ENCODE results near the gene WDR5.

The WDR5 gene

DNA sequence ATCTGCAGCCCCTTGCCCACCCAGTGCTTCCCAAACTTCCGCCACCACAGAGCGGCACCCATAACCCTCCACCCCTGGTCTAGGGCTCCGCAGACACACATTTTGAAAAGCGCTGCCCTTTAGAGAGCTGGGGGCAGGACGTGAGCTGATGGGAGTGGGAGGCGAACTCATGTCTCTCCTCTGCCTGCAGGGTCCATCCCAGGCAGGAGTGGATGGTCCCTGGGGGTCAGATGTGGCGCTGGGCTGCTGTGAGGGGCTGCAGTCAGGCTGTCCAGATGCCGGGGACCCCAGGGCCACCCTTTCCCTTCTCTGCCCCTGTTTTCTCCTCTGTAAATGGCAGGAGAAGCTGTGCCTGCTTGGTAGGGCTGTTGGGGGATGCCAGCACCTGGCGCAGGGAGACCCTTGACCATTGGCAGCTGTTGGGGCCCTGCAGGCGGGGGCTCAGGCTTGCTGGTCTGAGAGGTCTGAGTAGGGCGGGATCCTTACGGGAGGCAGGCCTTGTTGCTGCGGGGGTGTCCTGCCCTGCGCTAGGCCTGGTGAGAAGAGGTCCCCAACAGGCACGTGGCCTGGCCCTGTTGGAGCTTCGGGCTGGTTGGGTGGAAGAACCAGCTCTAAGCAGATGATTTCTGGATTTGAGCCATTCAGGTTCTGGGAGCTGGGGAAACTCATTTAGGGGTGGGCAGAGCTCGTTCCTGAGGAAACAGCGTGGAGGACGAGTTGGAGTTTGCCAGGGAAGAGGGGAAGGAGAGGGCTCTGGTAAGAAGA lies 38.8 kb downstream of the WDR5 start:
- DNase-seq, result no peak

- no peak for DNase-seq
These were observed 39.5 kb downstream of the WDR5 start for GRCh38 chr9:134175291-134175807.

DNA sequence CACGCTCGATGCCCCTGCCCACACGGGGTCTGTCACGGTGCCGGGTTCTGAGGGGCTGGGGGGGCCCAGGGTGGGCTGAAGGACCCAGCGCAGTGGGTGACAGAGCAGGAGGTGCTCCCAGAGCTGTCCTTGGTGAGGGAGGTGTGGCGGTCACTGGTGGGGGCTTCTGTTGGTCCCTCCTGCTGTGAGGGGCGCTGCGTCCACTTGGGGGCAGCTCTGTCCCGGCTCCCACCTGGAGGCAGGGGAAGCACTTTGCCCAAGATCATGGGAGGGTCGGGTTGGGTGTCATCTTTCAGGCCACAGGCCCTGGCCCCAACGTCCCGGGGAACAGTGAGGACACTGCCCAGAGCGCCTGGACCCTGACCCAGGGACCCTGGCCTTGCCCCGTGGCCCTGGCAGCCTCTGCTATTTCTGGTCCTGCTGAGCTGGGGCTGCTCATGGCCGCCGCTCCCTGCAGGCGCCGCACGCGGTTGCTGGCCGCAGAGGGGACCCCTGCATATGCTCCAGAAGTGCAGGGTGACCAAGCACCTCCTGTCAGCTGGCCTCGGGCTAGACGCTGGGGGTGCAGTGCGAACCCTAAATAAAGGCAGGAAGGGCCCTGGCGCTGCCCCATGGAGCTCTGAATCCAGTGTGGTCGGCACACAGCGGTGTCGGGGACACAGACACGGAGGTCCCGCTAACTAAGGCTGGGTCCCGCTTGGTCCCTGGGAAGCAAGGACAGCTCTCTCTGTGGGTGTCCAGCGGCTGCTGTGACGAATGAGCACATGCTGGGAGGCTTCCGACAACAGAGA lies 40.1 kb downstream of the WDR5 start:
- DNase-seq, result no peak

DNA sequence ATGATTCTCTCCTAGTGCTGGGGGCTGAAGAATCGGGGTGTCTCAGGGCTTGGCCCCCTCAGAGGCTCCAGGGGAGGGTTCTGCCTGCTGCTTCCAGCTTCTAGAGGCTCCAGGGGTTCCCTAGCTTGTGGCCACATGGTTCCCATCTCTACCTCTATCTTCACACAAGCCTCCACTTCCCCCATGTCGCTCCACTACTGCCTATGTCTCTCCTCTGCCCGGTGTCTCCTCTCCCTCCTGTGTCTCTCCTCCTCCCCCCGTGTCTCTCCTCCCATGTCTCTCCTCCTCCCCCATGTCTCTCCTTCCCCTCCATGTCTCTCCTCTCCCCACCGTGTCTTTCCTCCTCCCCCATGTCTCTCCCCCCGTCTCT lies 40.7 kb downstream of the WDR5 start:
- no peak for DNase-seq

- DNase-seq, result no peak
These were observed 41.3 kb downstream of the WDR5 start for GRCh38 chr9:134177186-134177585.

- no peak for DNase-seq
These were observed 41.9 kb downstream of the WDR5 start for GRCh38 chr9:134177624-134178393.

- DNase-seq, result no peak
These were observed 42.5 kb downstream of the WDR5 start for GRCh38 chr9:134178394-134178767.

DNA sequence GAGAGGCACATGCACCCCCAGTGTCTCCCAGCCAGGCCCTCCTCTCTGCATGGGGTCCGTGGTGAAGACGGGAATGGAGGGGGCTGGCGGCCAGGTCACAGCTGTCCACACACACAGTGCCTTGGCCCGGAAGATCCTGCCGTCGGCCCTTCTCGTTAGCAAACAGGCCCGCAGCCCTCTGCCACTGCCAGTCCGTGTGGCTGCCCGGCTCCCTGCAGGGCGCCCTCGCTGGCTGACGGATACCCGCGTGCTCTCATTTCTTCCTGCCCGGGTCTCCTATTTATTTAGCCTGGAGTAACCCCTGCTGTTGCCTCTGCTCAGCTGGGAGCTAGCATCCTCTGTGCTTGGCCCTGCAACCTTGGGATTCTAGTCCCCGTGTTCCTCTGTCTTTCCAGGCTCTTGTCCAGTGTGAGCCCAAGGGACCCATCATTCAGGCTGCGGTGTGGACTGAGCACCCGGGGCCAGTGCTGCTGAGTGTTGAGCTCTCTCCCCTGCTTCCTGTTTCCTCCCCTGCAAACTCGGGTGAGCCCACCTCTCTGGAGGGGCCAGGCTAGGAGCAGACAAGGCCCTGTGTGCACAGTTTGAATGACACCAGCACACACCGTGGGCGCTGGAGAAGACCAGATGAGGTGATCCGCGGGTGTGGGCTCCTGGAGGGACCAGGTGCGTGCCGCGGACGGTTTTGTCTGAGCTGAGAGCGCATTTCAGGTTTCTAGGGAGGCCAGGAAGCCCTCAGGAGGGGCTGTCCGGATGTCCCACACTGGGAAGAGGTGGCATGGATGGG lies 43.1 kb downstream of the WDR5 start:
- DNase-seq, result no peak

- no peak for DNase-seq
These were observed 43.7 kb downstream of the WDR5 start for GRCh38 chr9:134179595-134179917.

GRCh38 chr9:134179918-134180785 lies 44.3 kb downstream of the WDR5 start:
- no peak for DNase-seq

- DNase-seq, result no peak
These were observed 45.1 kb downstream of the WDR5 start for GRCh38 chr9:134180786-134181647.

- DNase-seq, result no peak
These were observed 45.8 kb downstream of the WDR5 start for GRCh38 chr9:134181648-134182034.

DNA sequence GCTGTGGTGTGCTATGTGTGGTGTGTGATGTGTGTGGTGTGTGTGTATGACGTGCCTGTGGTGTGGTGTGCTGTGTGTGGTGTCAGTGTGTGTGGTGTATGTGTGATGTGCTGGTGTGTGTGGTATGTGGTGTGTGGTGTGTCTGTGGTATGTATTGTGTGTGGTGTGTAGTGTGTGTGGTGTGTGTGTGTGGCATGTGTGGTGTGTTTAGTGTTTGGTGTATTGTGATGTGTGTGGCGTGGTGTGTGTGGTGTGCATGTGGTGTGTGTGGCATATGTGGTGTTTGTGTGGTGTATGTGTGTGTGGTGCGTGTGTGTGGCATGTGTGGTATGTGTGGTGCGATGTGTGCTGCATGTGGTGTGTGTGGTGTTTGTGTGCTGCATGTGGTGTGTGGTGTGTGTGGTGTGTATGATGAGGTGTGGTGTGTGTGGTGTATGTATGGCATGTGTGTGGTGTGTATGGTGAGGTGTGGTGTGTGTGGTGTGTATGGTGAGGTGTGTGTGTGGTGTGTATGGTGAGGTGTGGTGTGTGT lies 46.7 kb downstream of the WDR5 start:
- DNase-seq, result no peak

DNA sequence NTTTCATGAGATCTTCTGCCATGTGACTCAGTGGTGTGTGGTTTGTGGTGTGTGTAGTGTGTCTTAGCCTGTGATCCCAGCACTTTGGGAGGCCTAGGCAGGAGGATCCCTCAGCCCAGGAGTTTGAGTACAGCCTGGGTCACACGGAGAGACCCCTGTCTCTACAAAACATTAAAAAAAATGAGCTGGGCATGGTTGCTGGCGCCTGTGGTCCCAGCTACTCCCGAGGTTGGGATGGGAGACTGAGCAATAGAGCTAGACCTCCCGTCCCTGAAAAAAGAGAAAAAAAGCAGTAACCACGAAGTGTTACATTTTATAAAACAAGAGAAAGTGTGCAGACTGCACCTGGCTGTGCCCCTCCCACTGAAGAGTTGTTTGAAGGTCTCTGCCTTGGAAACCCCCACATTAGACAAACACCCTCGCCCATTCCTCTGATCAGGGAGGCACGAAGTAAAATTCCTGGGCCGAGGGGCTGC lies 49.7 kb downstream of the WDR5 start:
- DNase-seq, result no peak

- DNase-seq, result no peak
These were observed 50.7 kb downstream of the WDR5 start for GRCh38 chr9:134186471-134187109.

- DNase-seq, result no peak
These were observed 51.2 kb downstream of the WDR5 start for GRCh38 chr9:134187110-134187531.

- no peak for DNase-seq
These were observed 52.1 kb downstream of the WDR5 start for GRCh38 chr9:134187891-134188385.

- no peak for DNase-seq
These were observed 52.7 kb downstream of the WDR5 start for GRCh38 chr9:134188386-134189144.

DNA sequence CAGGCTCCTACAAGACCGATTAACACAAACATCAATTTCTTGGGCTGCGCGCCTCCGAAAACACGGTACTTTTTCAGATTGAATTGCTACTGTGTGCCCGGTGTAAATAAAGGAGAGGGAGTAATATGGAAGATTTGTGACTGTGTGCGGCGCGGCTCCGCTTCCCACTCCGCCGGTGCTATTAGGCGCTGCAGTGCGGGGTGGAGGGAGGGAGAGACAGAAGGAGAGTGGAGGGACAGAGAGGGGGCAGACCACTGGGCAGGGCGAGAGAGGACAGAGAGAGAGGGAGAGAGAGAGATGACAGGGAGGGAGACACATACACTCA lies 53.2 kb downstream of the WDR5 start:
- no peak for DNase-seq

All from activated CD4-positive, CD25-positive, alpha-beta regulatory T cell (primary cell).